ENCODE measurements around the gene CLN6. TPM values are rescaled to one million over a fixed set of nuclear protein-coding genes. Genes with fewer than 3 reads are reported as not detected.

The CLN6 gene
- total and polyA plus RNA-seq, 8 donors, result 6.4 to 151 (median 17.3) TPM

DNA sequence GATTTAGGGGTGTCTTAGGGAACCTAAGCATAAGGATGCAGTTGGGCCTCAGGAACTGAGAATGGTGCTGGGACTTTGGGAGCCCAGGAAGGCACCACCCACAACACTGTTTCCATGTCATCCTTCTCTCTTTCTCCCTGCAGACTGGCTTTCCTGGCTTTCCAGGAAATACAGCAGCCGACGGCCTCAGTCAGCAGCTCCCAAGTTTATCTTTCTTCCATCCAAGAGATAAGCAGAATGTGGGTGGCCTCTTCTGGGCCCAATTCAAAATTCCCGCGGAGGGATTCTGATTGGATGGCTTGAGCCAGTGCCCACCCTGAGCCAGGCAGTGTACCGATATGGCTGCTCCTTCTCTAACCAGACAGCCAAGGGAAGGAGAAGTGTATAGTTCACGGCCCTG is 4.5 kb upstream of the CLN6 start:
- WGBS, 5 donors, result 21 to 33% (median 24%) methylated on average over 6 of the region's 6 CpGs
- TF ChIP-seq EP300 (IDR thresholded peaks at IDR 0.05) (no peak), POLR2AphosphoS5 (IDR thresholded peaks at IDR 0.05) (no peak)
- TF ChIP-seq, protein P1, sequence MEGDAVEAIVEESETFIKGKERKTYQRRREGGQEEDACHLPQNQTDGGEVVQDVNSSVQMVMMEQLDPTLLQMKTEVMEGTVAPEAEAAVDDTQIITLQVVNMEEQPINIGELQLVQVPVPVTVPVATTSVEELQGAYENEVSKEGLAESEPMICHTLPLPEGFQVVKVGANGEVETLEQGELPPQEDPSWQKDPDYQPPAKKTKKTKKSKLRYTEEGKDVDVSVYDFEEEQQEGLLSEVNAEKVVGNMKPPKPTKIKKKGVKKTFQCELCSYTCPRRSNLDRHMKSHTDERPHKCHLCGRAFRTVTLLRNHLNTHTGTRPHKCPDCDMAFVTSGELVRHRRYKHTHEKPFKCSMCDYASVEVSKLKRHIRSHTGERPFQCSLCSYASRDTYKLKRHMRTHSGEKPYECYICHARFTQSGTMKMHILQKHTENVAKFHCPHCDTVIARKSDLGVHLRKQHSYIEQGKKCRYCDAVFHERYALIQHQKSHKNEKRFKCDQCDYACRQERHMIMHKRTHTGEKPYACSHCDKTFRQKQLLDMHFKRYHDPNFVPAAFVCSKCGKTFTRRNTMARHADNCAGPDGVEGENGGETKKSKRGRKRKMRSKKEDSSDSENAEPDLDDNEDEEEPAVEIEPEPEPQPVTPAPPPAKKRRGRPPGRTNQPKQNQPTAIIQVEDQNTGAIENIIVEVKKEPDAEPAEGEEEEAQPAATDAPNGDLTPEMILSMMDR (IDR thresholded peaks at IDR 0.05), result no peak
- intact Hi-C loops (cut with DNase I; ENCODE audit: low total_unique reads), result no loop called here
- no peaks in the 10 kb centered on the region for H3K36me3 ChIP-seq
- H3K27ac ChIP-seq, result no peak overlapping the region
- no peaks in the 10 kb centered on the region for H3K27me3 ChIP-seq
- peak; percentile 23 to 55 for DNase-seq
- peaks cover 5 to 31% (median 15%) of the 10 kb centered on the region in 4 donors for H3K4me1 ChIP-seq
- no peak overlapping the region for H3K4me3 ChIP-seq
- H3K9me3 ChIP-seq, result no peaks in the 10 kb centered on the region

DNA sequence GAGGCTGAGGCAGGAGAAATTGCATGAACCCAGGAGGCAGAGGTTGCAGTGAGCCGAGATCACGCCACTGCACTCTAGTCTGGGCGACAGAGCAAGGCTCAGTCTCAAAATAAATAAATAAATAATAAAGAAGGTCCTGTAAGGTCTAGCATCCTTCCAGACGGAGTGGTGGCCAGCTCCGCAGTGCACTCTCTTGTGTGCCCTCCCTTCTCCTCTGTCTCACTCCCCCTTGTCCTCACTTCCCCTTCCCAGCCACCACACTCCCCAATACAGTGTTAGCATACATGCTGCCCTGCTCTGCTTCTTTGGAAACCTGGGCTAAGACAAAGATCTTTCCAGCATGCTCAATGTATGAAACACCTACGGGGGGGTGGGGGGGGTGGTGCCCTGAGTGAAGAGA is 3.4 kb upstream of the CLN6 start:
- TF ChIP-seq POLR2A (IDR thresholded peaks at IDR 0.05) (no peak), EP300 (IDR thresholded peaks at IDR 0.05) (no peak)
- WGBS, 5 donors, result 83 to 86% (median 85%) methylated on average over 6 of the region's 6 CpGs
- H3K4me1 ChIP-seq, result peaks cover 12 to 40% (median 24%) of the 10 kb centered on the region in 4 donors
- H3K4me3 ChIP-seq, result no peak overlapping the region
- H3K27me3 ChIP-seq, result no peaks in the 10 kb centered on the region
- H3K36me3 ChIP-seq, result no peaks in the 10 kb centered on the region
- intact Hi-C loops (cut with DNase I; ENCODE audit: low total_unique reads), result no loop called here
- H3K9me3 ChIP-seq, result no peaks in the 10 kb centered on the region
- H3K27ac ChIP-seq, result no peak overlapping the region
- peak; percentile 18 to 23 for DNase-seq

DNA sequence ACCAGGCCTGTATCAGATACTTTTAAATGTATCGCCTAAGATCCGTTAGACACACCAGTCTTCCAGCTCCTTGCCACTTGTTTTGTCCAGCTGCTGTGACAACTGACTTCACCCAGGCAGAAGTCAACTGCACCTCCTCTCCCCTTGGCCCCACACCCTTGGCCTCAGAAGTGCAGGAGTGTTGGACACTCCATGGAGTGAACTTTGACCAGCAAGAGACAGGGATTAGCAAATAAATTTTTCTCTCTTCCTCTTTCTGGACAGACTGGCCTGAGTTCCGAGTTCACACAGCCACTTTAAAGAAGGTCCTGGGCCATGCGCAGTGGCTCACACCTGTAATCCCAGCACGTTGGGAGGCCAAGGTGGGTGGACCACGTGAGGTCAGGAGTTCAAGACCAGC is 2.9 kb upstream of the CLN6 start:
- Histone ChIP-seq H3K4me3 (no peak overlapping the region), H3K9me3 (no peaks in the 10 kb centered on the region), H3K27me3 (no peaks in the 10 kb centered on the region), H3K4me1 (peaks cover 16 to 45% (median 29%) of the 10 kb centered on the region in 4 donors), H3K36me3 (no peaks in the 10 kb centered on the region), H3K27ac (no peak overlapping the region)
- WGBS, 5 donors, result 79 to 89% (median 84%) methylated on average over 6 of the region's 6 CpGs
- TF ChIP-seq EP300 (IDR thresholded peaks at IDR 0.05) (no peak), POLR2AphosphoS5 (IDR thresholded peaks at IDR 0.05) (no peak), POLR2A (IDR thresholded peaks at IDR 0.05) (no peak)
- TF ChIP-seq, protein P1 (IDR thresholded peaks at IDR 0.05), result no peak
- intact Hi-C loops (cut with DNase I; ENCODE audit: low total_unique reads), result no loop called here
- peak; percentile 15 to 16 for DNase-seq

DNA sequence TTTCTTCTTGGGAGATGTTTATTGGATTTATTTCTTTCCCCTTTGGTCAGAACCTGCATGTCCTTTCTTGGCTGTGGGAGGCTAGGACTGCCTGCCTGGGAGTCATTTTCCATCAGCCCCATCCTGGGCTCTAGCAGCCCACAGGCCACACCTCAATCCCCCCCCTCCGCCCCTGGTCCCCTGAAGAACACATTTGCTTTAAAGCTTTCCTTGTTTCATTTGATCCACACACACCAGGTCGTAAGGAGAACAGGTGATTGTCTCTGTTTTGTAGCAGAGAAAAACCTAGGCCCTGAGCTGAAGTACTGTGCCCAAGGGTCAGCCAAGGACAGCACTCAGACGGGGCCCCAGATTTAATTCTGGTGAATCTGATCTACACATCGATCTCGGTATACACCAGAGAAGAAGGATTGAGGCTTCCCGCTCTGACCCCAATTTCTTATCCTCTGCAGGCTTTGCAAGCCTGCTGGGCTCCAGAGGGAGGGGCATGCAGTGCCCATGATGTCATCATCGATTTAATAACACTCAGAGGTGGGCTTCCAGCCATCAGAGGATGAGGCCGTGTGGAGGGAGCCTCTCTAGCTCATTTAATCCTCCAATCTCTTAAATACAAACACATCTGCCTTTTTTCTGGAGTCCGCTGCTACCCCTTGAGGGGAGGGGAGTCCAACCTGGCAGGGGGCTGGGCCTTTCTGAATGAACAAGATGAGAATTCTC is 1.7 kb upstream of the CLN6 start:
- Histone ChIP-seq H3K4me3 (no peak overlapping the region), H3K27me3 (no peaks in the 10 kb centered on the region), H3K9me3 (no peaks in the 10 kb centered on the region), H3K27ac (no peak overlapping the region), H3K36me3 (no peaks in the 10 kb centered on the region), H3K4me1 (peaks cover 16 to 52% (median 34%) of the 10 kb centered on the region in 4 donors)
- intact Hi-C loops (cut with DNase I; ENCODE audit: low total_unique reads), result no loop called here
- DNase-seq, result peak; percentile 17 to 66
- WGBS, 5 donors, result 79 to 86% (median 81%) methylated on average over 9 of the region's 9 CpGs
- no peak for TF ChIP-seq POLR2AphosphoS5 (IDR thresholded peaks at IDR 0.05)
- no peak for TF ChIP-seq POLR2A (IDR thresholded peaks at IDR 0.05)
- TF ChIP-seq EP300 (IDR thresholded peaks at IDR 0.05), result no peak
- TF ChIP-seq, protein P1 (IDR thresholded peaks at IDR 0.05), result no peak

Measured in stomach (tissue), 9 donors.